Neural crest cell (in vitro differentiated cells): Measurements from ENCODE around the gene ABHD1. TPM values are rescaled to one million over a fixed set of nuclear protein-coding genes. Genes with fewer than 3 reads are reported as not detected.

Experiments used
- DNase-seq: peaks from one replicate; pipeline ENCODE4 v3.0.0; 2021; ENCODE audit warnings: low read depth, mixed read lengths, low spot score
- H3K27ac Mint-ChIP-seq: one replicate; pipeline ENCODE4 v1.8.0; 2021; ENCODE audit warnings: mild to moderate bottlenecking, mixed read lengths; ENCODE audit not compliant: unreplicated experiment
- H3K27me3 Mint-ChIP-seq: 2 replicates; pipeline ENCODE4 v1.8.0; 2021; ENCODE audit warnings: low read depth, mild to moderate bottlenecking, mixed read lengths
- H3K36me3 Mint-ChIP-seq: 2 replicates; pipeline ENCODE4 v1.8.0; 2021; ENCODE audit warnings: low read depth, mild to moderate bottlenecking, mixed read lengths
- H3K4me1 Mint-ChIP-seq: 2 replicates; pipeline ENCODE4 v1.8.0; 2021; ENCODE audit warnings: mixed read lengths
- H3K4me3 Mint-ChIP-seq: one replicate; pipeline ENCODE4 v1.8.0; 2021; ENCODE audit warnings: mild to moderate bottlenecking, mixed read lengths
- H3K9me3 Mint-ChIP-seq: 2 replicates; pipeline ENCODE4 v1.8.0; 2021; ENCODE audit warnings: mixed read lengths
- total RNA-seq: library from RNA; stranded (reverse); gene quantifications from 2 replicates; pipeline ENCODE4 v1.2.1, GENCODE V29; 2021
- TF ChIP-seq, protein P1 (sequence below): fragments of 200-600 bp; sonication (generic); conservative IDR thresholded peaks from 2 replicates; pipeline ENCODE4 v1.5.0; 2021; ENCODE audit warnings: antibody characterized with exemption, mild to moderate bottlenecking

ABHD1 gene
- total RNA-seq, 1 donor from 2014 or later = 0.47 TPM

DNA sequence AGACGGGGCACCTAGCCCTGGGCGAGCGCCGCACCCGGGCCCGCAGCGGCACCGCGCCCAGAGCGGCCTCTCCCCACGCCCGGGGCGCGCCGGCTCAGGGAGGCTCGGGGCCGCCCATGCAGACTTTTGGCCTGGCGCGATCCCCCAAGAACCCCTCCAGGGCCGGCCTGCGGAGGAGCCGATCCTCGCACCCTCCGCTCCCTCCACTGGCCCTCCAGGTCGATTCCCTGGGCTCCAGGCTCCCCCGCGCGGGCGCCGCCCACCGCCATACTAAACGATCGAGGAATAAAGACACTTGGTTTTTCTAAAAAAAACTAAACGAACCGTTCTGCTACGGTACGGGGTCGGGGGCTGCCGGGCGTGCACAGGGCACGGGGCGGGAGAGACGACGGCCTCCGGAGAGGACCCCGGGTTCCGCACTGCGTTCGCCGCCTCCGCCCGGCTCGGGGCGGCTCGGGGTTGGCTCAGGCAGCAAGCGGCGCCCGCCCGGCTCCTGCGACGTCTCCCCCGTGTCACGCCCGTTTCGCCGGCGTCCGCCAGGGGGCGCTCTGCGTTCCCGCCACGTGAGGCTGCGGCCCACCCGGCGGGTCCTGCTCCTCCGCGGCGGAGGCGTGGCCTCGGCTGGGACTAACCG lies 37.4 kb upstream of the ABHD1 start:
- TF ChIP-seq, protein P1, sequence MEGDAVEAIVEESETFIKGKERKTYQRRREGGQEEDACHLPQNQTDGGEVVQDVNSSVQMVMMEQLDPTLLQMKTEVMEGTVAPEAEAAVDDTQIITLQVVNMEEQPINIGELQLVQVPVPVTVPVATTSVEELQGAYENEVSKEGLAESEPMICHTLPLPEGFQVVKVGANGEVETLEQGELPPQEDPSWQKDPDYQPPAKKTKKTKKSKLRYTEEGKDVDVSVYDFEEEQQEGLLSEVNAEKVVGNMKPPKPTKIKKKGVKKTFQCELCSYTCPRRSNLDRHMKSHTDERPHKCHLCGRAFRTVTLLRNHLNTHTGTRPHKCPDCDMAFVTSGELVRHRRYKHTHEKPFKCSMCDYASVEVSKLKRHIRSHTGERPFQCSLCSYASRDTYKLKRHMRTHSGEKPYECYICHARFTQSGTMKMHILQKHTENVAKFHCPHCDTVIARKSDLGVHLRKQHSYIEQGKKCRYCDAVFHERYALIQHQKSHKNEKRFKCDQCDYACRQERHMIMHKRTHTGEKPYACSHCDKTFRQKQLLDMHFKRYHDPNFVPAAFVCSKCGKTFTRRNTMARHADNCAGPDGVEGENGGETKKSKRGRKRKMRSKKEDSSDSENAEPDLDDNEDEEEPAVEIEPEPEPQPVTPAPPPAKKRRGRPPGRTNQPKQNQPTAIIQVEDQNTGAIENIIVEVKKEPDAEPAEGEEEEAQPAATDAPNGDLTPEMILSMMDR = peak; percentile 89
- peaks cover 24% of the 10 kb centered on the region for H3K4me1 Mint-ChIP-seq
- peak overlapping the region; percentile 67 for H3K27ac Mint-ChIP-seq
- peaks cover 12% of the 10 kb centered on the region for H3K27me3 Mint-ChIP-seq
- peak overlapping the region; percentile 86 for H3K4me3 Mint-ChIP-seq
- H3K9me3 Mint-ChIP-seq = no peaks in the 10 kb centered on the region
- no peaks in the 10 kb centered on the region for H3K36me3 Mint-ChIP-seq
- DNase-seq = peak; percentile 100

DNA sequence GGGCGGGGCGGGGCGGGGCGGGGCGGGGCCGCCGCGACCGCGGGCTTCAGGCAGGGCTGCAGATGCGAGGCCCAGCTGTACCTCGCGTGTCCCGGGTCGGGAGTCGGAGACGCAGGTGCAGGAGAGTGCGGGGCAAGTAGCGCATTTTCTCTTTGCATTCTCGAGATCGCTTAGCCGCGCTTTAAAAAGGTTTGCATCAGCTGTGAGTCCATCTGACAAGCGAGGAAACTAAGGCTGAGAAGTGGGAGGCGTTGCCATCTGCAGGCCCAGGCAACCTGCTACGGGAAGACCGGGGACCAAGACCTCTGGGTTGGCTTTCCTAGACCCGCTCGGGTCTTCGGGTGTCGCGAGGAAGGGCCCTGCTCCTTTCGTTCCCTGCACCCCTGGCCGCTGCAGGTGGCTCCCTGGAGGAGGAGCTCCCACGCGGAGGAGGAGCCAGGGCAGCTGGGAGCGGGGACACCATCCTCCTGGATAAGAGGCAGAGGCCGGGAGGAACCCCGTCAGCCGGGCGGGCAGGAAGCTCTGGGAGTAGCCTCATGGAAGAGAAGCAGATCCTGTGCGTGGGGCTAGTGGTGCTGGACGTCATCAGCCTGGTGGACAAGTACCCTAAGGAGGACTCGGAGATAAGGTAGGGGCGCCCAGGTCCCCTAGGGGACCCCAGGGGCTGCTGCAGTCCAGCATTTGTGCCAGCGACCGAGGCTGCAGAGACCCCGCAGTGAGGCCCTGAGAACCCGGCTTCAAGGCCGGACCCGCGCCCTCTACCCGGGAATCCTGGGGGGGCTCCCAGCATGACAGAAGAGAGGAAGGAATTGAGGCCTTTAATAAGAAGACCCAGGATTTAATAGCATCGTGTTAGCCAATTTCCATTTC lies 36.7 kb upstream of the ABHD1 start, which contains the start of gene KHK:
TSS of gene KHK (plus strand) at position 49 of the 870 bp plus-strand sequence. CDS start at position 537, 488 bp downstream.
- Mint-ChIP-seq H3K4me3 (peak within 1 kb of the TSS; percentile 88), H3K9me3 (no peaks in the 10 kb centered on the region), H3K36me3 (no peaks in the 10 kb centered on the region), H3K4me1 (peaks cover 19% of the 10 kb centered on the region), H3K27me3 (peaks cover 10% of the 10 kb centered on the region), H3K27ac (peak within 1 kb of the TSS; percentile 67)
- DNase-seq = peak; percentile 25
- TF ChIP-seq, protein P1 = no peak

DNA sequence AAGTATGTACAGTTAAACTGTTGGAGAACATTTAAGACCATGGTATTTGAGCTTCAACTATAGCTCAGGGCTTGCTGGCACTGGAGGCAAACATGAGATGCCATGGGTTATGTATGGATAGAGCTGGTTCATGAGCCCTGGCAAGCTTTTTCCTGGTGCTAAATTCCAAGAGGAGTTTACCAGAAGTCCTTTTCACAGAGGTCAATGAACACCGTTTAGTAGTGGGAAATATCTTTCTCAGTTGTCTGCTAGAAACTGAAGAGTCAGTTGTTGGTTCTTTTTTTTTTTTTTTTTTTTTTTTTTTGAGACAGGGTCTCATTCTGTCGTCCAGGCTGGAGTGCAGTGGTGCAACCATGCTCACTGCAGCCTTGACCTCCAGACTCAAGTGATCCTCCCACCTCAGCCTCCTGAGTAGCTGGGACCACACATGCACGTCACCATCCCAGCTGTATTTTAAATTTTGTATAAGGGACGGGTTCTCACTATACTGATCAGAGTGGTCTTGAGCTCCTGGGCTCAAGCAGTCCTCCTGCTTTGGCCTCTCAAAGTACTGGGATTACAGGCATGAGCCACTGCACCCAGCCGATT lies 35.7 kb upstream of the ABHD1 start:
- Mint-ChIP-seq H3K4me1 (peaks cover 19% of the 10 kb centered on the region), H3K4me3 (peak overlapping the region; percentile 88), H3K27me3 (peaks cover 10% of the 10 kb centered on the region), H3K36me3 (no peaks in the 10 kb centered on the region), H3K9me3 (no peaks in the 10 kb centered on the region), H3K27ac (no peak overlapping the region)
- DNase-seq = no peak
- TF ChIP-seq, protein P1 = no peak

DNA sequence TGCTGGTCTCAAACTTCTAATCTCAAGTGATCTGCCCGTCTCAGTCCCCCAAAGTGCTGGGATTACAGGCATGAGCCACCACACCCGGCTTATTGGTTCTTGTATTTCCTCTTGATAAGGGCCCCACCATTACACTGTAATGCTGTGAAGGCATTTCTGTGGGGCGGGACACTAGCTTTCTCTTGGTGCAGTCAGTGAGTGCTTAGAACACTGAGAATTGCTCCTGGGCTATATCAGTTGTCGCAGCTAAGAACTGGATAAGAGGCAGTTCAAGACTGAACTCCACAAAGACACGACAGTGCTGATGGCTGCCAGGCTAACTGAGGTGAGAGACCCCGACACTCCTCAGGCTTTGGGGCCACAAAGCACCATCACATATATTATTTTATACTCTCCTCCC lies 35.0 kb upstream of the ABHD1 start:
- Mint-ChIP-seq H3K9me3 (no peaks in the 10 kb centered on the region), H3K36me3 (no peaks in the 10 kb centered on the region), H3K27ac (no peak overlapping the region), H3K27me3 (peaks cover 10% of the 10 kb centered on the region), H3K4me1 (peaks cover 19% of the 10 kb centered on the region), H3K4me3 (peak overlapping the region; percentile 71)
- TF ChIP-seq, protein P1 = no peak
- DNase-seq = no peak

DNA sequence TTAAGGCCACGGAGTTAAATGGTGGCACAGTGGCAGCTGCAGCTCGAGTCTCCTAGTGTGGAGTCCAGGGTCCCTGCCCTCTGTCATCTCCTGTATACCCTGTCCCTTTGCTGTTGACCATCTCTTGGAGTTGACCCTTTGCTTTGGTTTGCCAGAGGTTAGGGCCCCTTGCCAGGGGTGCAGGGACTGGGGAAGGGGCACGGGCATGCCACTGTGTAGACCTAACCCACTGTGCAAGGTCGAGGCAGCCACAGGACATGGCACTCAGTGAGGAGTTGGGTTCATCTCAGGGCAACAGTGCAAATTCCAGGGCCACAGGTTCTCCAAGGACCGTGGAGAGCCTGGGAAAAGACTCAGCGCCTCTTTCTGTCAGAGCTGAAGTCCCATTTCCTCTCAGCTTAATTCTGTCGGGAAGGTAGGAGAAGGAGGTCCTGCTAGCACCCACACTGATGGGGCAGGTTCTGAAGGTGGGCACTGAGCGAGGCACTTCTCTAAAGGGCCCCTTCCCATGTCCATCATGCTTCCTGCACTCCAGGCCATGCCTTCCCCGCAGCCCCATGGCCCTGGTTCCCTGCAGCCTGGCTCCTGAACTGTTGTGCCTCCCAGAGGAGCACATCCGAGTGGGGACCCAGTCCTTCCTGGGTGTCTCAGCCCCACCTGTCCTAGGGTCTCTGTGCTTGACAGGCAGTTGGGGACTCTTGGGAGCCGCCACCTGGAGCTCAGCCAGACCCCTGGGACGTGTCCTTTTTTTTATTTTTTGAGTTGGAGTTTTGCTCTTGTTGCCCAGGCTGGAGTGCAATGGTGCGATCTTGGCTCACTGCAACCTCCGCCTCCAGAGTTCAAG lies 34.3 kb upstream of the ABHD1 start:
- Mint-ChIP-seq H3K4me1 (peaks cover 19% of the 10 kb centered on the region), H3K36me3 (no peaks in the 10 kb centered on the region), H3K4me3 (peak overlapping the region; percentile 71), H3K27me3 (peaks cover 10% of the 10 kb centered on the region), H3K9me3 (no peaks in the 10 kb centered on the region), H3K27ac (no peak overlapping the region)
- TF ChIP-seq, protein P1 = no peak
- DNase-seq = no peak
